Stimulated activated CD4-positive, alpha-beta T cell treated with anti-CD3 and anti-CD28 coated beads, Interleukin-2, amount 100 ng/mL, for 24 hours (primary cell): ENCODE measurements around the gene ABR.
"Not testable (repeated sequence)": the region's sequence is repeated elsewhere in the genome, so short reads cannot be mapped to it uniquely, and the experiment has no call there.

Source experiments
- DNase-seq, 2 donors: peaks; one replicate each; pipeline ENCODE4 v3.0.0-alpha.2; 2020

ABR gene

GRCh38 chr17:1201132-1201702 is 21.4 kb upstream of the ABR start:
- peak; percentile 24 to 29 for DNase-seq

DNA sequence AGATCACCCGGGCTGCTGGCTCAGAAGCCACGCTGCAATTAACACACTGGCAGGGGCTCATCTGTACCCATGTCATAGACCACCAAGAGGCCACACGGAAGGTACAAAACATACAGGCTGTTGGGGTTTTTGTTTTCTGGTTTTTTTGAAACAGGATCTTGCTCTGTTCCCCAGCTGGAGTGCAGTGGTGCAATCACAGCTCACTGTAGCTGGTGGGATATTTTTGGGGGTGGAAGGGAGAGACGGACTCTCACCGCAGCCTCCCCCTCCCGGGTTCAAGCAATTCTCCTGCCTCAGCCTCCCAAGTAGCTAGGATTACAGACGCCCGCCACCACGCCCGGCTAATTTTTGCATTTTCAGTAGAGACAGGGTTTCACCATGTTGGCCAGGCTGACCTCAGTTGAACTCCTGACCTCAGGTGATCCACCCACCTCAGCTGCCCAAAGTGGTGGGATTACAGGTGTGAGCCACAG is 19.5 kb upstream of the ABR start:
- not testable (repeated sequence) for DNase-seq

DNA sequence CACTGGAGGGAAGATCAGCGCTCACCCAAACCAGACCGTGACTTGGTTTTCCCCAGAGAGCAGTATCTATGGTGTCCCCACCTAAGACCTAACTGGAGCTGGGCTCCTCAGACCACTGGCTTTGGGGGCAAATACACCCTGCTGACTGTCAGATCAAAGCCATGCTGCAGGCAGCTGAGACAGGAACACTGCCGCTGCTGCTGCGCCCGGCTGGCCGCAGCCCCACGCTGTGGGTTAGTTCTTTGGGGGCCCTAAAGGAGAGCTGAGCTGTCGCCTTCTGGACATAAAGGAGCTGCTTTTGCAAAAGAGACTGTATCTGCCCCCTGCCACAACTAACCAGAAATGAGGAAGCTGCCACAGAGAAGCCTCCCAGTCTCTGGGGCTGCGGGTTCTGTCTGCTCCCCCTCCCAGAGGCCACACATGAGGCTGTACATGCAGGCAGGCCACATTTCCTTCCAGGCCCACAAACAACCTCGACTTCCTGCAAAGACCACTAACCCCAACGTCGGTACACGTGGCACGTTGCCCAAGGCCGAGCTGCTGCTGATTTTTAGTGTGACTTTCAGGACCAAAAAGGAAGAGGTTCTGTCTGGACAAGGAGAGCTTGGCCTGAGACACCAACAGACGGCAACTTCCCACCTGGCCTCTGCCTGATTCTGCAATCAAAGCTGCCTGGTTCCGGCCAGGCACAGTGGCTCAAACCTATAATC is 18.2 kb upstream of the ABR start:
- peak; percentile 16 to 40 for DNase-seq

- no peak for DNase-seq
Observed at GRCh38 chr17:1197379-1197778, 17.6 kb upstream of the ABR start.

- DNase-seq = no peak
Observed at GRCh38 chr17:1196946-1197345, 17.2 kb upstream of the ABR start.

- DNase-seq = no peak
Observed at GRCh38 chr17:1192911-1193699, 13.3 kb upstream of the ABR start.

DNA sequence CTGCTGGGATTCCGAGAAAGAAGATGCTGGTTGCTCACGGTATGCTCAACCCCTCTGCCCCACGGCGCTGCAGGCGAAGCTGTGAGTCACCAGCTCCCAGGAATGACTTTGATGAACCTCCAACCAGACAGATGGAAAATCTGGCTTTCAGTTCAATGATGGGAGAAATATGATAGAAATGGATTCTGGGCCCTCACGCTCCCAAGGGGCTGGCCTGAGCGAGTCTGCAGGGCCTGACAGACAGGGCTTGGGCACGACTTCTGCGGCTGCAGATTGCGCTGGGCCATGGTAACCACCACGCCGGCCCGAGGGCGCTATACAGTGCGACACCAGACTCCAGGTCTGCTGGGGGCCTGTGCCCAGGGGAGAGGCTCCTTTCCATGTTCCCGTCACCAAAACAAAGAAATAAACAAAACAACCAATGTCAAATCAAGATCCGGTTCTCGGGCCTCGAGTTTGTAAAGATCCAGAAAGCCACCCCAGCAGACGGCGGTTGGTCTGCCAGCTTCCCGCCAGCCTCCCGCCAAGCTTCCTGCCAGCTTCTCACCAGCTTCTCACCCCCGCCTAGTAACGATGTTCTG is 11.1 kb upstream of the ABR start:
- no peak for DNase-seq

DNA sequence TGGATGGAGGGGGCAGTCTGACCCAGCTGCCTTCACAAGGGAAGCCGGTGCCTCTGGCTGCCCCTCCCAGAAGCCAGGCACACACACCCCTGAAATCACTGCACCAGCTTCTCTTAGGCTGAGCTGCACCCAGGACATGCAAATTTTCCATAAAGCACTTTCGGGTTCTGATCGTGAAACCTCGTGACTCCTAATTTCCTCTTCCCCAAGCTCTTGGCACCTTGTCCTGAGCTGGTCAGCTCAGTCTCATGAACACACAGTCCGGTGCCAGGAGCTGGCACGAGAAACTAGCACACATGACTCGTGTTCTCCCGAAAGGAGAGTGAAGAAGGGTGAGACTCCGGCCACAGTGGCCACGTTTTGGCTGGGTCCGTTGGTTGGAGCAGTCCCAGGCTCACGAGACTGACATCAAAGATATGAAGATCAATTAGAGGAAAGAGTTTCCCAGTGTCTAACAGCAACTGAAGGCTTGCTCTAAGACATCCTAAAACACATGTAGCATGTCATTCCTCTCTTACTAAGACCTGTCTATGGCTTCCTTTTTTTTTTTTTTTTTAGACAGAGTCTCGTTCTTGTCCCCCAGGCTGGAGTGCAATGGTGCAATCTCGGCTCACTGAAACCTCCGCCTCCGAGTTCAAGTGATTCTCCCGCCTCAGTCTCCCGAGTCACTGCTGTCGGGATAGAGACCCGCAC is 9.2 kb upstream of the ABR start:
- DNase-seq = no peak

GRCh38 chr17:1186923-1187771 is 7.4 kb upstream of the ABR start:
- DNase-seq = peak; percentile 79 to 81

- no peak for DNase-seq
Observed at GRCh38 chr17:1186214-1186820, 6.5 kb upstream of the ABR start.

GRCh38 chr17:1183171-1183873 is 3.5 kb upstream of the ABR start:
- no peak for DNase-seq

GRCh38 chr17:1182811-1183170 is 3.0 kb upstream of the ABR start:
- DNase-seq = no peak

DNA sequence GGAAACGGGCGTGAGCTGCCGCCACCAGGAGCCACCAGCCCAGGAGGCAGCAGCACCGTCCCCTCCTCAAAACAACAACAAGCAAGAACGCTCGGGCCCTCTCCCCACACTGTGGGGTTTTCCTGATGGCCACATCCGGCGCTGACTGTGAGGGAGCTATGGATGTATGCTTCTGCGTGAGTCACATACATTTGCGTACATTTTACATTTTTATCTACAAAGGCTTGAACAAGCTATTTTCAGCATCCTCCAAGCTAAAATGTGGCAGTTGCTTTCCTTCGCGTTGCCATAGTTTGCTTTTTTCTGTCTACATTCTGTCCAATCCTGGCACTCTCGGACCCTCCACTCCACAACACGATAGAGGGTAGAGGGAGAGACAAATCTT is 2.0 kb upstream of the ABR start:
- no peak for DNase-seq

- DNase-seq = no peak
Observed at GRCh38 chr17:1180958-1181752, 1.4 kb upstream of the ABR start.

DNA sequence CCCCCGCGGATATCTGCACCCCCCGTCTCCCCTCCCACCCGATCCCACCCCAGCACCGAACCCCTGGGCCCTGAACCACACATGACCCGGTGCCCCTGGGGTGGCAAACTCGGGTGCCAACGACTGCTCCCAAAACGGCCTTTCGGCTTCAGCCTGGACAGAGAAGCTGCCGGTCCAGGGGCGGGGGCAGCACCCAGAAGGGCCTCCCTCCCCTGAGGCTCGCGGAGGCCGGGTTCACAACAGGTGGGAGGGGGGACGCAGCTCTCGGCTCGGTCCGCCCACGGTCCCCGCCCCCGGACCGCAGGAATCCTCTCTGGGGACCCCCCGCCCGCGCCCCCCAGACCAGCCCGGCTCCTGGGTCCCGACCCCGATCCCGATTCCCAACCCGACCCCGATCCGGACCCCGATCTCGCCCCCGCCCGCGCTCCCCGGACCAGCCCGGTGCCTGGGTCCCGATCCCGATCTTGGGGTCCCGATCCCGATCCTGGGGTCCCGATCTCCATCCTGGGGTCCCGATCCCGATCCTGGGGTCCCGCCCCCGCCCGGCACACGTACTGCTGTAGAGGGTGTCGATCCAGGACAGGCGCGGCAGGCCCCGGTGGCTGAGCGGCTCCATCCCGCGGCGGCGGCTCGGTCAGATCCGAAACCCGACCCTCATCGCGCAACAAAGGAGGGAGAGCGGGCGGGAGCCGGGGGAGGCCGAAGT is 516 bp downstream of the ABR start:
- DNase-seq = peak; percentile 26 to 28

GRCh38 chr17:1177016-1177700 is 2.6 kb downstream of the ABR start:
- no peak for DNase-seq

- DNase-seq = no peak
Observed at GRCh38 chr17:1174263-1174880, 5.4 kb downstream of the ABR start.
